ENCODE measurements around the gene MTPN. TPM values are rescaled to one million over a fixed set of nuclear protein-coding genes. Genes with fewer than 3 reads are reported as not detected.
A peak's percentile ranks its signal among the peaks of the same experiment; 100 is the strongest.

Gene MTPN
- total RNA-seq, 1 experiment from 2014 or later, result 98.2 TPM

DNA sequence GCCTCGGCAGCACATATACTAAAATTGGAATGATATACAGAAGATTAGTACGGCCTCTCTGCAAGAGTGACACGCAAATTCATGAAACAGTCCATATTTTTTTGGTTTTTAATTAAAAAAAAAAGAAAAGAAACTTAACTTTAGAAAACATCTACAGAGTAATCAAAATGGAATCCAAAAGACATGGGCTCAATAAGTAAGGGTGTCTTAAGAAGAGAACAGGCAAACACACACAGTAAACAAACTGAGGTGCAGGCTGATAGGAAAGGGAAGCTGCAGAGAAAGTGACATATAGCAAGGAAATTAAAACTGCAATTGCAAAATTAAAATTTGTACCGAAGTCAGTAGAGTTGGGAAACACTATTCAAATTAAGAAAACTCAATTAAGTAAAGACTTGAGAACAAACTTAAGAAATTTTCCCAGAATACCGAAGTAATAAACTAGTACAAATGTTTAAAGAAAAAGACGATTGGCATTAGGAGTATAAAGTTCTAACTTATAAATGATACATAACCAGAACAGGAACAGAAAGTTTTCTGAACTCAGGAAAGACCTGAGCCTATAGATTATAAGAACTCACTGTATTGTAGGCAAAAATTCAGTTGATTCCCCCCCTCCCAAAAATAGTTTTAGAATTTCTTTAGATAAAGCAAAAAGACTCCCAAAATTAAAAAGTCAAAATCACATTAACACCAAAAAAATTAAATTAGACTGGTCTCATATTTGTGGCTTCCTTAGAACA lies 16.3 kb downstream of the MTPN start:
- Histone ChIP-seq H3K56ac (ENCODE audit: insufficient read length, low read depth, low read length) (no peak overlapping the region), H4K8ac (replicated peaks; ENCODE audit: insufficient read length, low read depth, low read length) (no peak overlapping the region), H2BK120ac (ENCODE audit: low read depth, low read length, poor library complexity, severe bottlenecking) (no peak overlapping the region), H3K4me1 (ENCODE audit: insufficient read depth, low read length) (no peaks in the 10 kb centered on the region), H3K79me2 (ENCODE audit: insufficient read depth, low read length) (0 out of 2 replicates have a peak, but pooled peaks cover 1% of the 10 kb centered on the region), H4K91ac (ENCODE audit: insufficient read length, low read depth, low read length) (no peak overlapping the region), H2BK12ac (ENCODE audit: insufficient read length, low read depth, low read length) (no peak overlapping the region), H3K79me1 (ENCODE audit: insufficient read depth, low read depth, low read length, poor library complexity, severe bottlenecking) (no peaks in the 10 kb centered on the region), H2BK15ac (ENCODE audit: low read depth, low read length) (no peak overlapping the region), H2AK5ac (ENCODE audit: insufficient read length, low read length) (no peak overlapping the region), H3K27me3 (ENCODE audit: insufficient read depth, low read length) (no peaks in the 10 kb centered on the region), H3K9me3 (ENCODE audit: control insufficient read depth, low read depth, low read length) (no peaks in the 10 kb centered on the region), H3T11ph (ENCODE audit: low read length) (no peak overlapping the region), H4K20me1 (ENCODE audit: control insufficient read depth, insufficient read depth, insufficient read length) (no peaks in the 10 kb centered on the region), H3K27ac (ENCODE audit: insufficient read length, low read depth, low read length) (no peak overlapping the region), H3K9ac (ENCODE audit: extremely low read depth, insufficient read length, low read length) (no peak overlapping the region), H2AFZ (ENCODE audit: low read length) (no peak overlapping the region), H4K5ac (ENCODE audit: insufficient read length, low read depth, low read length) (no peak overlapping the region), H3K4ac (ENCODE audit: low read depth, low read length) (no peak overlapping the region), H3K23me2 (ENCODE audit: insufficient read length, low read depth, low read length, poor library complexity, severe bottlenecking) (no peaks in the 10 kb centered on the region), H3K4me2 (ENCODE audit: insufficient read depth, insufficient read length, low read length) (no peak overlapping the region), H3K14ac (ENCODE audit: insufficient read depth, low read length) (no peak overlapping the region), H3K23ac (ENCODE audit: insufficient read length, low read depth, low read length) (no peak overlapping the region), H2BK20ac (ENCODE audit: low read depth, low read length, poor library complexity, severe bottlenecking) (no peak overlapping the region), H3K18ac (ENCODE audit: insufficient read length, low read depth, low read length) (no peak overlapping the region), H2BK5ac (ENCODE audit: insufficient read length, low read length) (no peak overlapping the region)
- H3K36me3 Mint-ChIP-seq (ENCODE audit: insufficient read depth in 1 of 3, low read depth in 3 of 3), result peaks cover 0 to 7% (median 4%) of the 10 kb centered on the region in 3 experiments; a peak in 1 of 7 replicates
- no CpG with 5 or more reads among the region's 6 CpGs for WGBS (ENCODE audit: extremely low coverage, insufficient read length, low lambda C conversion rate)
- TF ChIP-seq, protein P1, sequence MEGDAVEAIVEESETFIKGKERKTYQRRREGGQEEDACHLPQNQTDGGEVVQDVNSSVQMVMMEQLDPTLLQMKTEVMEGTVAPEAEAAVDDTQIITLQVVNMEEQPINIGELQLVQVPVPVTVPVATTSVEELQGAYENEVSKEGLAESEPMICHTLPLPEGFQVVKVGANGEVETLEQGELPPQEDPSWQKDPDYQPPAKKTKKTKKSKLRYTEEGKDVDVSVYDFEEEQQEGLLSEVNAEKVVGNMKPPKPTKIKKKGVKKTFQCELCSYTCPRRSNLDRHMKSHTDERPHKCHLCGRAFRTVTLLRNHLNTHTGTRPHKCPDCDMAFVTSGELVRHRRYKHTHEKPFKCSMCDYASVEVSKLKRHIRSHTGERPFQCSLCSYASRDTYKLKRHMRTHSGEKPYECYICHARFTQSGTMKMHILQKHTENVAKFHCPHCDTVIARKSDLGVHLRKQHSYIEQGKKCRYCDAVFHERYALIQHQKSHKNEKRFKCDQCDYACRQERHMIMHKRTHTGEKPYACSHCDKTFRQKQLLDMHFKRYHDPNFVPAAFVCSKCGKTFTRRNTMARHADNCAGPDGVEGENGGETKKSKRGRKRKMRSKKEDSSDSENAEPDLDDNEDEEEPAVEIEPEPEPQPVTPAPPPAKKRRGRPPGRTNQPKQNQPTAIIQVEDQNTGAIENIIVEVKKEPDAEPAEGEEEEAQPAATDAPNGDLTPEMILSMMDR (conservative IDR thresholded peaks at IDR 0.05), result no peak
- H3K9me3 Mint-ChIP-seq, result no peaks in the 10 kb centered on the region
- H3K27me3 Mint-ChIP-seq (ENCODE audit: low read depth), result no peaks in the 10 kb centered on the region
- H3K27ac Mint-ChIP-seq, result peak overlapping the region; percentile 37 to 85 (median 81); a peak in 3 of 7 replicates
- no peak overlapping the region for H3K4me3 Mint-ChIP-seq
- no peaks in the 10 kb centered on the region for H3K4me1 Mint-ChIP-seq
- no peak for DNase-seq

All from H9 (cell line).